Mesendoderm (in vitro differentiated cells): ENCODE data around the gene PROK1.

ENCODE experiments used
- DNase-seq: peaks from one replicate; pipeline ENCODE4 v3.0.0; 2013
- H2AK5ac ChIP-seq: 2 replicates; pipeline ENCODE4 v1.6.1; 2013; ENCODE audit warnings: low read length, inconsistent platforms
- H2BK120ac ChIP-seq: 2 replicates; pipeline ENCODE4 v1.6.1; 2013; ENCODE audit warnings: low read depth, mild to moderate bottlenecking, low read length, moderate library complexity, mixed read lengths
- H2BK15ac ChIP-seq: replicated peaks from 2 replicates; pipeline ENCODE4 v1.6.1; 2013; ENCODE audit warnings: low read depth, mild to moderate bottlenecking, moderate library complexity
- H2BK5ac ChIP-seq: 2 replicates; pipeline ENCODE4 v1.6.1; 2013; ENCODE audit warnings: low read length, inconsistent platforms
- H3K18ac ChIP-seq: 2 replicates; pipeline ENCODE4 v1.6.1; 2013; ENCODE audit warnings: mild to moderate bottlenecking, low read length, mixed read lengths
- H3K23ac ChIP-seq: one replicate; pipeline ENCODE4 v1.6.1; 2013; ENCODE audit warnings: low read length
- H3K27ac ChIP-seq: 2 replicates; pipeline ENCODE4 v1.5.1; 2013; ENCODE audit warnings: low read depth, mild to moderate bottlenecking, inconsistent platforms, low read length, moderate library complexity
- H3K27me3 ChIP-seq: 2 replicates; pipeline ENCODE4 v1.6.1; 2013; ENCODE audit warnings: low read length, control low read depth, mild to moderate bottlenecking, inconsistent platforms; ENCODE audit not compliant: insufficient read depth, poor library complexity
- H3K36me3 ChIP-seq: 2 replicates; pipeline ENCODE4 v1.6.1; 2013; ENCODE audit warnings: low read length, inconsistent platforms; ENCODE audit not compliant: control insufficient read depth, insufficient read depth
- H3K4ac ChIP-seq: one replicate; pipeline ENCODE4 v1.6.1; 2013; ENCODE audit warnings: low read depth, mild to moderate bottlenecking, low read length, moderate library complexity
- H3K4me1 ChIP-seq: 2 replicates; pipeline ENCODE4 v1.6.1; 2013; ENCODE audit warnings: low read depth, low read length, inconsistent platforms; ENCODE audit not compliant: control insufficient read depth
- H3K4me2 ChIP-seq: 2 replicates; pipeline ENCODE4 v1.6.1; 2013; ENCODE audit warnings: low read length
- H3K4me3 ChIP-seq: 2 replicates; pipeline ENCODE4 v1.5.1; 2013; ENCODE audit warnings: mild to moderate bottlenecking, low read length
- H3K56ac ChIP-seq: one replicate; pipeline ENCODE4 v1.6.1; 2013; ENCODE audit warnings: low read length
- H3K79me1 ChIP-seq: 2 replicates; pipeline ENCODE4 v1.6.1; 2013; ENCODE audit warnings: low read length, inconsistent platforms
- H3K79me2 ChIP-seq: 2 replicates; pipeline ENCODE4 v1.6.1; 2013; ENCODE audit warnings: mild to moderate bottlenecking, low read length; ENCODE audit not compliant: control insufficient read depth, insufficient read depth
- H3K9ac ChIP-seq: 2 replicates; pipeline ENCODE4 v1.6.1; 2013; ENCODE audit warnings: low read length, inconsistent platforms
- H4K5ac ChIP-seq: one replicate; pipeline ENCODE4 v1.6.1; 2013; ENCODE audit warnings: low read length
- H4K8ac ChIP-seq: one replicate; pipeline ENCODE4 v1.6.1; 2013; ENCODE audit warnings: low read depth, mild to moderate bottlenecking, control low read depth, low read length, moderate library complexity
- WGBS: extraction: QIAGEN DNeasy Blood & Tissue Kit; methylation state at CpG from one replicate; pipeline ENCODE4 v1.1.7; 2013; ENCODE audit warnings: low lambda C conversion rate, missing lambda C conversion rate; ENCODE audit not compliant: insufficient coverage; ENCODE audit errors: extremely low coverage; 5-methylcytosine and 5-hydroxymethylcytosine counted together

The PROK1 gene

DNA sequence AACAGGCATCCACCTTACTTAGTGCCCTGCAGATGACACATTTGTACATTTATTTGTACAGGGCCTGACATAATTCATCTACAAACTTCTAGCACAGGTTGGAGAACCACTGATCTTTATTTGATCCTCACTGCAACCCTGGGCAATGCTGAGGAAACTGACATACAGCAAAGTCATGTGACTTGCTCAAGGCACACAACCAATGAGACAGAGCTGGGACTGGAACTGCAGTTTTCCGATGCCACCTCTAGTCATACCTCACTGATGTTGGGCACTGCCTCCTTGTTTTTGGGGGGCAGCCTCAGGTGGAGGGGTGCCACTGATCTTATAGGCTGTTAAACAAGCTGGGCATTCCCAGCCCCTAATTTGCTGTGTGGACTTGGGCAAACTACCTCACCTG is 3.4 kb downstream of the PROK1 start:
- no peak overlapping the region for H3K23ac ChIP-seq
- no peak overlapping the region for H2BK5ac ChIP-seq
- H3K18ac ChIP-seq, result no peak overlapping the region
- H3K4ac ChIP-seq, result no peak overlapping the region
- H3K4me2 ChIP-seq, result no peak overlapping the region
- H3K79me2 ChIP-seq, result no peaks in the 10 kb centered on the region
- no peaks in the 10 kb centered on the region for H3K36me3 ChIP-seq
- H3K79me1 ChIP-seq, result no peaks in the 10 kb centered on the region
- no peak overlapping the region for H2BK15ac ChIP-seq
- H3K4me3 ChIP-seq, result no peak overlapping the region
- no peaks in the 10 kb centered on the region for H3K27me3 ChIP-seq
- H3K9ac ChIP-seq, result no peak overlapping the region
- no peak for DNase-seq
- H2AK5ac ChIP-seq, result no peak overlapping the region
- H4K5ac ChIP-seq, result no peak overlapping the region
- H2BK120ac ChIP-seq, result no peak overlapping the region
- H3K27ac ChIP-seq, result no peak overlapping the region
- no peak overlapping the region for H4K8ac ChIP-seq
- H3K4me1 ChIP-seq, result peaks cover 10% of the 10 kb centered on the region
- WGBS, result no CpG with 5 or more reads among the region's 1 CpG
- no peak overlapping the region for H3K56ac ChIP-seq

DNA sequence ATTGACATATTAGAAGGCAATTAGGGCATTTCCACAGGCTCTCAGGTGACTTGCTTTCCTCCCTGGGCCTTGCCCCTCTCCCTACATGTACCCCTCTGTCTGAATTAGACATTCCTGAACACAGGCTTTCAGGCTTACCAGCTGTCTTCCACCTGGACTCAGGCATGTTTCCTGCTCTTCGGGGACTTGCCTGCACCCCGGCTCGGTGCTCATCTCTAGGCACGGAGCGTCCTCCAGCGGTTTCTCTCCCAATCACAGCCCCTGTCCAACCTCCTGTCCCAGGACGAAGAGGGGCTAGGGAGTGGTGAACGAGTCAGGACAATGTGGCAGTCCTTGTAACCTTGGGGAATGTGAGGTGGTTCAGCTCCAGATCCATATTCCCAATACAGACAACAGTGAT is 4.2 kb downstream of the PROK1 start:
- Histone ChIP-seq H3K36me3 (no peaks in the 10 kb centered on the region), H3K79me2 (no peaks in the 10 kb centered on the region), H3K18ac (no peak overlapping the region), H3K9ac (no peak overlapping the region), H3K23ac (no peak overlapping the region), H4K8ac (no peak overlapping the region), H3K79me1 (no peaks in the 10 kb centered on the region), H3K4me1 (peaks cover 10% of the 10 kb centered on the region), H3K4me3 (no peak overlapping the region), H2AK5ac (no peak overlapping the region), H2BK120ac (no peak overlapping the region), H3K27ac (no peak overlapping the region), H3K27me3 (no peaks in the 10 kb centered on the region), H3K56ac (no peak overlapping the region), H3K4me2 (no peak overlapping the region), H2BK5ac (no peak overlapping the region), H4K5ac (no peak overlapping the region), H3K4ac (no peak overlapping the region), H2BK15ac (no peak overlapping the region)
- no CpG with 5 or more reads among the region's 8 CpGs for WGBS
- DNase-seq, result peak; percentile 72

DNA sequence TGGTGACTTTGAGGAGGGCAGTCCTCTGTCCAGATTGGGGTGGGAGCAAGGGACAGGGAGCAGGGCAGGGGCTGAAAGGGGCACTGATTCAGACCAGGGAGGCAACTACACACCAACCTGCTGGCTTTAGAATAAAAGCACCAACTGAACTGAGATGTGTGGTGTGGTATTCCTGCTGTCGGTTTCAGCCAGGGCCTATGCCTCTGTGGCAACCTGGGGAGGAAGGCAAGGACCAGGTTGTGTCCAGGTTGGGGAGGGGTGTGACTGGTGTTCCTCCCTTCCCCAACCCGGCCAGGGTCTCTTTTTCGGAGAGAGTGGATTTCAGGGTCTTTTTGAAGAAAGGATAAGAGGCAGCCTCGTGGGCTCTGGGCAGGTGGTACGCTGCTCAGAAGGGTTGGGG is 6.3 kb downstream of the PROK1 start:
- H3K4me2 ChIP-seq, result no peak overlapping the region
- H3K79me2 ChIP-seq, result no peaks in the 10 kb centered on the region
- no peaks in the 10 kb centered on the region for H3K27me3 ChIP-seq
- H3K23ac ChIP-seq, result no peak overlapping the region
- no peak for DNase-seq
- H3K4me3 ChIP-seq, result no peak overlapping the region
- H3K36me3 ChIP-seq, result no peaks in the 10 kb centered on the region
- no peak overlapping the region for H3K9ac ChIP-seq
- H2BK5ac ChIP-seq, result no peak overlapping the region
- H3K79me1 ChIP-seq, result no peaks in the 10 kb centered on the region
- H3K4ac ChIP-seq, result no peak overlapping the region
- no peak overlapping the region for H2BK120ac ChIP-seq
- no peak overlapping the region for H3K18ac ChIP-seq
- H2AK5ac ChIP-seq, result no peak overlapping the region
- H3K56ac ChIP-seq, result no peak overlapping the region
- peaks cover 8% of the 10 kb centered on the region for H3K4me1 ChIP-seq
- no peak overlapping the region for H4K8ac ChIP-seq
- no CpG with 5 or more reads among the region's 5 CpGs for WGBS
- H3K27ac ChIP-seq, result no peak overlapping the region
- H4K5ac ChIP-seq, result no peak overlapping the region
- no peak overlapping the region for H2BK15ac ChIP-seq

DNA sequence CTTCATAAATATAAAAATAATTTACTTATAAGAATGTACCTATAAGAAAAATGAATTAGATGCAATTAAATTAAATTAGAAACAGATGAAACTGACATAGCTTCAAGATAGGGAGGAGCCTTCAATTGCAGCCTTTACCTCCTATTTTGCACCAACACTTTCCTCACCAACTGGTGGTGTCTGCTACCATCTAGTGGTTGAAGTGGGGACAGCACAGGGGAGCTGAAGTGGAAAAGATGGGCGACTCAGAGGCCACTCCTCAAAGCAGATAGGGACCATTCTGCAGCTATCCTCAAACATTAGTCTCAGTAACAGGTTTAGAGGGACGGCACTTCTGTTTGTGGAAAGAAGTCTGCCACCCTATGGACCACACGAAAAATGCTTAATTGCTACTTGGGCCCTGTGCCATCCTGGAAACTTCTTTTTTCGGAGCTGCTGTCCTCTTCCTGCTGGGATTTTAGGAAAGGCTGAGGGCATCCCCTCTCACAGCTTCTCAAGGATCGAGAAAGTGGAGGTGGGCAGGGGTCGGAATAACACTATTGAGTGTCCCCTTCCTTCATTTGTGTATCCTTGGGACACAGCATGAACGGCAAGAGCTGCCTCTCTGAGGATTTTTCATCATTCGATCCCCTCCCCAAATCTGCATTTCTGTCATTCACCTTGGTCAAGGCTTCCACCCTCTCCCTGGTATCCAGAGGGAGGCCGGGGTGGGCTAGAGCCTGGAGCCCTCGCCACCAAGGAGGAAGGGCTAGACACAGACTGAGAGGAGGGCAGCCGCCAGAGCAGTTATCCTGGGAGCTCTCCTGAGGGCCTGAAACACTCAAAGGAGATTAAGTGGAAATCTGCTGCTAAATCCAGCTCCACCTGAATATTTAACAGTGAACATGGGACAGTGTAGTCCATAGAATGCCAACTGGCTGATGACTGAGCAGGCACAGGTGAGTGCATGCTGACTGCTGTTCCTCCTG is 9.6 kb downstream of the PROK1 start:
- DNase-seq, result peak; percentile 84
- Histone ChIP-seq H3K23ac (no peak overlapping the region), H3K56ac (no peak overlapping the region), H2BK120ac (no peak overlapping the region), H2BK5ac (no peak overlapping the region), H3K79me1 (no peaks in the 10 kb centered on the region), H2BK15ac (no peak overlapping the region), H3K27ac (no peak overlapping the region), H3K27me3 (no peaks in the 10 kb centered on the region), H3K4me3 (no peak overlapping the region), H4K8ac (no peak overlapping the region), H3K9ac (no peak overlapping the region), H3K4me2 (no peak overlapping the region), H3K79me2 (no peaks in the 10 kb centered on the region), H3K36me3 (no peaks in the 10 kb centered on the region), H3K18ac (no peak overlapping the region), H4K5ac (no peak overlapping the region), H3K4ac (no peak overlapping the region), H2AK5ac (no peak overlapping the region), H3K4me1 (no peaks in the 10 kb centered on the region)
- no CpG with 5 or more reads among the region's 11 CpGs for WGBS

DNA sequence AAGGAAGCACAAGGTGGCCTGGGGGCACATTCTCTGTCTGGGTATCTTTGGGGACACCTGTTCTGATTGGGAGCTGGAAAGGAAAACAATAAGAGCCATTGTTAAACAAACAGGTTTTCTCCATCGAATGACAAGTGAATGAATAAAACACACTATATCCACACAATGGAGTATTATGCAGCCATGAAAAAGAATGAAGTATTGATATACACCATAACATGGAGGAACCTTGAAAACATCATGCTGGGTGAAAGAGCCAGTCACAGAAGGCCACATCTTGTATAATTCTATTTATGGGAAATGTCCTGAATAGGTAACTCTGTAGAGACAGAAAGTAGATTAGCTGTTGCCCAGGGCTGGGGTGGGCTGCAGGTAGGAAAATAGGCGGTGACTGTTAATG is 11.1 kb downstream of the PROK1 start:
- no peak for DNase-seq
- Histone ChIP-seq H3K9ac (no peak overlapping the region), H3K4ac (no peak overlapping the region), H3K4me1 (no peaks in the 10 kb centered on the region), H3K4me3 (no peak overlapping the region), H2BK120ac (no peak overlapping the region), H3K56ac (no peak overlapping the region), H4K8ac (no peak overlapping the region), H3K4me2 (no peak overlapping the region), H3K79me2 (no peaks in the 10 kb centered on the region), H3K36me3 (no peaks in the 10 kb centered on the region), H3K27ac (no peak overlapping the region), H3K18ac (no peak overlapping the region), H3K27me3 (no peaks in the 10 kb centered on the region), H4K5ac (no peak overlapping the region), H2BK5ac (no peak overlapping the region), H3K23ac (no peak overlapping the region), H3K79me1 (no peaks in the 10 kb centered on the region), H2BK15ac (no peak overlapping the region), H2AK5ac (no peak overlapping the region)
- WGBS, result no CpG with 5 or more reads among the region's 2 CpGs

DNA sequence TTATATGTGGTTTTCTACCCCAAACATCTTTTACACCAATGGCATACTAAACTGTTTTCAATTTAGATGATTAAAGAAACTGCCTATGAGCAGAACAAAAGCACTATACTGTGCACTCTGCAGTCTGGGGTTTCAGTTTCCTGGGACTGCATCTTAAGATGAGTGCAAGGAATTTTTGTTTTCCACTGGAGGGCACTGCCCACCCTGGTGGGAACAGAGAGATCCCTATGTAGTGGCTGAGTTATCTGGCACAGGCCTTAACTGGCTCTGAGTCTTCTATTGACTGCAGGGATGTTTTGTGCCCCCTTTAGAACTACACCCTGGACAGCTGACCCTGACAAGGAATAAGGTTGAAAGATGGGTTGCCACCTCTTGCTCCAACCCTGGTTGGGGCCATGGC is 12.0 kb downstream of the PROK1 start:
- no peak overlapping the region for H4K5ac ChIP-seq

More for the DNA sequence above, 12.0 kb downstream of the PROK1 start:
- Histone ChIP-seq H3K56ac (no peak overlapping the region), H2BK5ac (no peak overlapping the region), H3K79me1 (no peaks in the 10 kb centered on the region), H3K4me1 (no peaks in the 10 kb centered on the region), H3K18ac (no peak overlapping the region), H3K27me3 (no peaks in the 10 kb centered on the region), H3K36me3 (no peaks in the 10 kb centered on the region), H4K8ac (no peak overlapping the region), H3K27ac (no peak overlapping the region), H3K9ac (no peak overlapping the region), H2AK5ac (no peak overlapping the region), H3K4ac (no peak overlapping the region), H2BK15ac (no peak overlapping the region), H2BK120ac (no peak overlapping the region), H3K4me2 (no peak overlapping the region), H3K23ac (no peak overlapping the region), H3K4me3 (no peak overlapping the region), H3K79me2 (no peaks in the 10 kb centered on the region)
- no peak for DNase-seq
